T-helper 1 cell treated with Interleukin-12 subunit alpha and Interleukin-12 subunit beta and Interleukin-4 antibody, amounts not matched to agents 30 μg/mL and 1 μg/mL, for 36 hours (primary cell): ENCODE data around the gene CDK8.

Experiments
- H3K27ac Mint-ChIP-seq: one replicate; pipeline ENCODE4 v1.8.0; 2021; ENCODE audit warnings: mild to moderate bottlenecking, mixed read lengths
- H3K27me3 Mint-ChIP-seq: one replicate; pipeline ENCODE4 v1.8.0; 2021; ENCODE audit warnings: low read depth, mixed read lengths
- H3K36me3 Mint-ChIP-seq: one replicate; pipeline ENCODE4 v1.8.0; 2021; ENCODE audit warnings: low read depth, mixed read lengths
- H3K4me1 Mint-ChIP-seq: one replicate; pipeline ENCODE4 v1.8.0; 2021; ENCODE audit warnings: low read depth, mixed read lengths
- H3K4me3 Mint-ChIP-seq: one replicate; pipeline ENCODE4 v1.8.0; 2021; ENCODE audit warnings: mild to moderate bottlenecking, moderate library complexity, mixed read lengths
- H3K9me3 Mint-ChIP-seq: one replicate; pipeline ENCODE4 v1.8.0; 2021; ENCODE audit warnings: mixed read lengths

CDK8 gene

DNA sequence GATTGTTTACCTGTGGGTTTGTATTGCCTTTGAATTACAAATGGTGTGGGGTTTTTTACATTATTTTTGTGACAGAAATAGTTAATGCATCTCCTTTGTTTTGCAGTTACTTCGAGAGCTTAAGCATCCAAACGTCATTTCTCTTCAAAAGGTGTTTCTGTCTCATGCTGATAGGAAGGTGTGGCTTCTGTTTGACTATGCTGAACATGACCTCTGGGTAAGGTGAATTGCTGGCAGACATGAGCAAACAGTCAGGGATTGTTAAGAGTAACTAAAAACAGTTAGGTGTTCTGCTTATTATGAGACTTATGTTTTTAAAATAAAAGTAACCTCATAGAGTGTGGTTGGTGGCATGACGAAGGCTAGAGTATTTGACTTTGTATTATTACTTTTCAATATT lies 95.0 kb downstream of the CDK8 start:
- Mint-ChIP-seq H3K36me3 (no peaks in the 10 kb centered on the region), H3K4me1 (no peaks in the 10 kb centered on the region), H3K9me3 (no peaks in the 10 kb centered on the region), H3K27me3 (no peaks in the 10 kb centered on the region), H3K27ac (no peak overlapping the region), H3K4me3 (no peak overlapping the region)

DNA sequence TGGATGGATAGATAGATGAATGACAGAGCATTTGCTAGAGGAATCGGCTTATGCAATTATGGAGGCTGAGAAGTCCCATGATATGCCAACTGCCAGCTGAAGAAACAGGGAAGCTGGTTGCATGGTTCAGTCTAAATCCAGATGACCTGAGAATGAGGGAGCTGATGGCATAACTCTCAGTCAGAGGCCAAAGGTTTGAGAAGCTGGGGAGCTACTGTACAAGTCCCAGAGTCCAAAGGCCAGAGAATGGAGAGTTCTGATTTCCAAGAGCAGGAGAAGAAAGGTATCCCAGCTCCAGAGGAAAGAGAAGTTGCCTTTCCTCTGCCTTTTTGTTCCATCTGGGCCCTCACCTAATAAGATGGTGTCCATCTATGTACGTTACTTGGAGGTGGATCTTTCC lies 108.3 kb downstream of the CDK8 start:
- H3K4me3 Mint-ChIP-seq = no peak overlapping the region
- H3K27me3 Mint-ChIP-seq = no peaks in the 10 kb centered on the region
- H3K27ac Mint-ChIP-seq = no peak overlapping the region
- peaks cover 3% of the 10 kb centered on the region for H3K36me3 Mint-ChIP-seq
- H3K9me3 Mint-ChIP-seq = no peaks in the 10 kb centered on the region
- H3K4me1 Mint-ChIP-seq = no peaks in the 10 kb centered on the region

DNA sequence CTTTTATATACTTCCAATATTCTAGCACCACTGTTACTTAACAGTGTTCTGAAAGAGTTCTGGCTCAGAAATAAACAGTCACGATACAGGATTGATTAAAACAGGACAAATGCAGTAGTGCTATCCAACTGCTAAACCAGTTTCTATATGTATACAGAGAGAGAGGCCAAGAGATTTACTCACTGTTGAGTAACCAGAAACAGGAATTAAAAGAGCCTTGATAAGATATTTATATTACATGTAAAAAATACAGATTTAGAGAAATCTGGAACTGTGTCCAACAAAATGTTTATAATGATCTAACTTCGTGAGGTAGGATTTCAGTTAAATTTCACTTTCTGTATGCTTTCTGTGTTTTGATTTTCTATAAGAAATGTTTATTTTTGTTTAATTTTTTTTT lies 116.6 kb downstream of the CDK8 start:
- Mint-ChIP-seq H3K27ac (no peak overlapping the region), H3K9me3 (no peaks in the 10 kb centered on the region), H3K4me3 (no peak overlapping the region), H3K4me1 (no peaks in the 10 kb centered on the region), H3K36me3 (no peaks in the 10 kb centered on the region), H3K27me3 (no peaks in the 10 kb centered on the region)

- Mint-ChIP-seq H3K9me3 (no peaks in the 10 kb centered on the region), H3K27me3 (no peaks in the 10 kb centered on the region), H3K36me3 (no peaks in the 10 kb centered on the region), H3K4me1 (peaks cover 1% of the 10 kb centered on the region), H3K4me3 (no peak overlapping the region), H3K27ac (no peak overlapping the region)
Observed at GRCh38 chr13:26372747-26373146, 118.8 kb downstream of the CDK8 start.

GRCh38 chr13:26376430-26376829 lies 122.5 kb downstream of the CDK8 start:
- Mint-ChIP-seq H3K27me3 (no peaks in the 10 kb centered on the region), H3K9me3 (no peaks in the 10 kb centered on the region), H3K4me1 (peaks cover 1% of the 10 kb centered on the region), H3K36me3 (no peaks in the 10 kb centered on the region), H3K27ac (no peak overlapping the region), H3K4me3 (no peak overlapping the region)

GRCh38 chr13:26377038-26377437 lies 123.1 kb downstream of the CDK8 start:
- H3K27me3 Mint-ChIP-seq = no peaks in the 10 kb centered on the region
- peaks cover 6% of the 10 kb centered on the region for H3K4me1 Mint-ChIP-seq
- no peaks in the 10 kb centered on the region for H3K9me3 Mint-ChIP-seq
- no peak overlapping the region for H3K4me3 Mint-ChIP-seq
- no peak overlapping the region for H3K27ac Mint-ChIP-seq
- H3K36me3 Mint-ChIP-seq = no peaks in the 10 kb centered on the region

DNA sequence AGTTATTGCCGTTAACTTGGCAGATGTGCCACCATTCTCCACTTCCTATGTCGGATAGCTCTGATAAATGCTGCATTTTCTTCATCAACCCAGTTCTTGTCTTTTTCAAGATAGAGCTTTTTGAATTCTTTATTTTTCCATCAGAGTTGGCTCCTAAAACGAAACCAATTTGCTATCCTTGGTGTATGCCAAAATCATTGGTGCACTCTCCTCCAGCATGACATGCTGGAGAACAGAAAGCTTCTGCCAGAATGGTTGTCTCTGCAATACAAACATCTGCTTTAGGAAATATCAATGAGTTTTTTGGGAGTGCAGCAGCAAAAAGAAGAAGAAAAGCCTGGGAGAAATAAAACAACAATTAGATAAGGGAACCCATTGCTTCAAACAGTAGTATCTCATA lies 124.2 kb downstream of the CDK8 start:
- Mint-ChIP-seq H3K4me3 (no peak overlapping the region), H3K36me3 (no peaks in the 10 kb centered on the region), H3K27me3 (no peaks in the 10 kb centered on the region), H3K9me3 (no peaks in the 10 kb centered on the region), H3K4me1 (peaks cover 6% of the 10 kb centered on the region), H3K27ac (no peak overlapping the region)

DNA sequence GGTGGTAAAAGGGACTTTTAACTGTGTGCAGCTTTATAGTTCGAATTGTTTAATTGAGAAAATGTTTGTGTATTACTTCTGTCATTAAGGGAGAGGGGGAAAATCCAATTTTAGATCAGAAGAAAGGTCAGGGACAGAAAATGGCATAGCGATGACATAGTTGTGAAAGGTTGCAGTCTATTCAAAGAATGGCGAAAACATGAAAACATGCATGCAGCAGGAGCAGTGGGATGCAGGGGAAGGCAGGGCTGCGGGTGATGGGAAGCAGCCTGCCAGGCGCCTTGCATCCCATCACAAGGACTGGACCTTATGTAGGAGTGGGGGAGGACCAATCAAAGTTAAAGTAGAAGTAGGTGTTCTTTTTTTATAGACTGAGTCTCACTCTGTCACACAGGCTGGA lies 125.9 kb downstream of the CDK8 start:
- no peak overlapping the region for H3K4me3 Mint-ChIP-seq
- no peaks in the 10 kb centered on the region for H3K9me3 Mint-ChIP-seq
- H3K27me3 Mint-ChIP-seq = no peaks in the 10 kb centered on the region
- H3K36me3 Mint-ChIP-seq = no peaks in the 10 kb centered on the region
- no peak overlapping the region for H3K27ac Mint-ChIP-seq
- peaks cover 6% of the 10 kb centered on the region for H3K4me1 Mint-ChIP-seq

- Mint-ChIP-seq H3K4me3 (no peak overlapping the region), H3K27me3 (no peaks in the 10 kb centered on the region), H3K4me1 (peaks cover 6% of the 10 kb centered on the region), H3K36me3 (no peaks in the 10 kb centered on the region), H3K27ac (no peak overlapping the region), H3K9me3 (no peaks in the 10 kb centered on the region)
Observed at GRCh38 chr13:26380930-26381329, 127.0 kb downstream of the CDK8 start.

- Mint-ChIP-seq H3K27ac (no peak overlapping the region), H3K36me3 (peaks cover 5% of the 10 kb centered on the region), H3K27me3 (no peaks in the 10 kb centered on the region), H3K4me1 (peaks cover 5% of the 10 kb centered on the region), H3K9me3 (no peaks in the 10 kb centered on the region), H3K4me3 (no peak overlapping the region)
Observed at GRCh38 chr13:26382366-26382765, 128.4 kb downstream of the CDK8 start.

DNA sequence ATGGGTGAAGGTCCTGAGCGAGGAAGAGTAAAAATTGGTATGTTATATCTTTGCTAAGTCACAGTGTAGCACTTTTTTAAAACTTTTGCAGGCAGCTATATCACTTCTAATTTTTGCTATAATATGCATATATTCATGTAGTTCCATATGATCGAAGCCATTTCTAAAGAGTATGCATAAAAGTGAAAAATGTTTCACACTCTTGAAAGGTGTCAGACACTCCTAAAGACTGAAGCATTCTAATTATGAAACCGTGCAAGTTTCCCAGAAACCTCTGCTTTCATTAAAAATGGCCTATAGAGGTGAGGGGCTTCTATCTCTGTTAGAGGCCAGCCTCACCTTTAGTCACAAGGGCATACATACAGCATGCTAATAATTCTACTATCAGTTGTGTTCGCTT lies 128.9 kb downstream of the CDK8 start:
- Mint-ChIP-seq H3K4me3 (no peak overlapping the region), H3K9me3 (no peaks in the 10 kb centered on the region), H3K27ac (no peak overlapping the region), H3K36me3 (peaks cover 5% of the 10 kb centered on the region), H3K4me1 (peaks cover 5% of the 10 kb centered on the region), H3K27me3 (no peaks in the 10 kb centered on the region)

- no peaks in the 10 kb centered on the region for H3K9me3 Mint-ChIP-seq
- no peak overlapping the region for H3K27ac Mint-ChIP-seq
- H3K4me1 Mint-ChIP-seq = peaks cover 5% of the 10 kb centered on the region
- H3K36me3 Mint-ChIP-seq = peaks cover 5% of the 10 kb centered on the region
- no peak overlapping the region for H3K4me3 Mint-ChIP-seq
- no peaks in the 10 kb centered on the region for H3K27me3 Mint-ChIP-seq
Observed at GRCh38 chr13:26384587-26384986, 130.7 kb downstream of the CDK8 start.

- H3K9me3 Mint-ChIP-seq = no peaks in the 10 kb centered on the region
- no peak overlapping the region for H3K27ac Mint-ChIP-seq
- no peak overlapping the region for H3K4me3 Mint-ChIP-seq
- H3K4me1 Mint-ChIP-seq = peaks cover 10% of the 10 kb centered on the region
- H3K36me3 Mint-ChIP-seq = peaks cover 9% of the 10 kb centered on the region
- H3K27me3 Mint-ChIP-seq = no peaks in the 10 kb centered on the region
Observed at GRCh38 chr13:26386026-26386425, 132.1 kb downstream of the CDK8 start.

GRCh38 chr13:26390203-26390602 lies 136.3 kb downstream of the CDK8 start:
- Mint-ChIP-seq H3K36me3 (peaks cover 9% of the 10 kb centered on the region), H3K27ac (no peak overlapping the region), H3K27me3 (no peaks in the 10 kb centered on the region), H3K9me3 (no peaks in the 10 kb centered on the region), H3K4me3 (no peak overlapping the region), H3K4me1 (peaks cover 5% of the 10 kb centered on the region)

DNA sequence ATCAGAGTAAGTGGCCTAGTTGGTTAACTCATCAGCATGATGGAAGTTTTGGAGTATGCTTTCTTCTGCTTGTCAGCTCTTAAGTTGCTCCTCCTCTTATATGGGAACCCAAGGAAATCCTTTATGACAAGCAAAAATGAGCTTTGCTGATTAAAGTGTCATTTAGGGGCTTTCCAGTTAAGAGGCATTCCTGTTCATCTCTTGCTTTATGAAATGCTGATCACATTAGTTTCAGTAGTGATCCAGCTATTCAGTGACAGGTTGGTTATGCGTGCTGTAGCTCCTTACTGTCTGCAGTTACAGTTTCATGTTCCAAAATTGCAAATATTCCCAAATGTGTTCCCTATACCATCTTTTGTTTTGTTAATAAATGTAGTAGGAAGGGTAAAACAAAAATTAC lies 146.6 kb downstream of the CDK8 start:
- Mint-ChIP-seq H3K27ac (no peak overlapping the region), H3K27me3 (no peaks in the 10 kb centered on the region), H3K4me3 (no peak overlapping the region), H3K9me3 (no peaks in the 10 kb centered on the region), H3K36me3 (peaks cover 2% of the 10 kb centered on the region), H3K4me1 (no peaks in the 10 kb centered on the region)

GRCh38 chr13:26401069-26401468 lies 147.1 kb downstream of the CDK8 start:
- H3K9me3 Mint-ChIP-seq = no peaks in the 10 kb centered on the region
- no peaks in the 10 kb centered on the region for H3K27me3 Mint-ChIP-seq
- no peaks in the 10 kb centered on the region for H3K4me1 Mint-ChIP-seq
- peaks cover 2% of the 10 kb centered on the region for H3K36me3 Mint-ChIP-seq
- H3K27ac Mint-ChIP-seq = no peak overlapping the region
- H3K4me3 Mint-ChIP-seq = no peak overlapping the region
